GM12878 (cell line): Measurements from ENCODE around the gene IL36A. TPM values are rescaled to one million over a fixed set of nuclear protein-coding genes. Genes with fewer than 3 reads are reported as not detected.

Experiments used
- polyA plus RNA-seq, 11 experiments: library from polyadenylated mRNA; depleted of rRNA in 4 of 11; unstranded in 6 of 11; stranded (reverse) in 5 of 11; fragments of >200 nt; fragmentation: Nextera tagmentation in 4 of 11; fragmentation: Illumina TruSeq in 1 of 11; extraction: Ambion mirVana in 4 of 11; extraction: Trizol in 1 of 11; gene quantifications; 1 replicate in 1 of 11; 2 replicates in 10 of 11; pipeline versions ENCODE4 v1.2.1 to v1.2.3, GENCODE V29; 2011 to 2016; ENCODE audit warnings: inconsistent platforms in 2 of 11, missing spikeins in 2 of 11, low read depth in 1 of 11
- small RNA-seq: library from RNA; depleted of rRNA; stranded (forward); fragments of <200 nt; gene quantifications from one replicate; pipeline ENCODE3, GENCODE V24; 2014
- total RNA-seq, 4 experiments: library from RNA; depleted of rRNA in 3 of 4; stranded (reverse); fragments of >200 nt in 3 of 4; fragmentation: Illumina TruSeq in 1 of 4; extraction: Trizol in 1 of 4; gene quantifications; 2 replicates each; pipeline versions ENCODE4 v1.2.1 to v1.2.3, GENCODE V29; 2013 to 2021

Gene IL36A
- total and polyA plus RNA-seq, 10 of the 15 experiments (the other 5 are each of a cell fraction or from before 2014, with no cell fraction given), result not detected

Small RNAs within 50 kb of the gene (small RNA-seq; reads per million reads assigned to genes)
- gene HMGN2P23, result not detected

Other genes starting within 250 kb of the IL36A start
Only the 7 nearest of the 10 such genes appear.
- not detected in 2 replicates for gene IL37, start 94.3 kb upstream of the IL36A start, total RNA-seq (2014; rRNA removed)
- gene IL37, start 94.3 kb upstream of the IL36A start, total RNA-seq (2014; rRNA removed; fragmentation: Illumina TruSeq; extraction: Trizol), result not detected in 2 replicates
- gene IL37, start 94.3 kb upstream of the IL36A start, total RNA-seq (2021), result not detected in 2 replicates
- not detected in 2 replicates for gene IL37, start 94.3 kb upstream of the IL36A start, polyA plus RNA-seq (2011; rRNA removed)
- 0.41 TPM in 1 of 2 replicates, not detected in the other for gene IL37, start 94.3 kb upstream of the IL36A start, polyA plus RNA-seq (2014; fragmentation: Illumina TruSeq; extraction: Trizol)
- gene IL37, start 94.3 kb upstream of the IL36A start, polyA plus RNA-seq (2014; fragmentation: Nextera tagmentation; extraction: Ambion mirVana), result not detected
- 0.54 TPM in 1 of 2 replicates, not detected in the other for gene IL37, start 94.3 kb upstream of the IL36A start, polyA plus RNA-seq (2014; rRNA removed)
- not detected for gene IL37, start 94.3 kb upstream of the IL36A start, polyA plus RNA-seq (2016; fragmentation: Nextera tagmentation; extraction: Ambion mirVana)
- not detected in 2 replicates for gene IL36G, start 27.5 kb upstream of the IL36A start, total RNA-seq (2014; rRNA removed)
- gene IL36G, start 27.5 kb upstream of the IL36A start, total RNA-seq (2014; rRNA removed; fragmentation: Illumina TruSeq; extraction: Trizol), result not detected in 2 replicates
- not detected in 2 replicates for gene IL36G, start 27.5 kb upstream of the IL36A start, total RNA-seq (2021)
- 0.17 TPM in 1 of 2 replicates, not detected in the other for gene IL36G, start 27.5 kb upstream of the IL36A start, polyA plus RNA-seq (2011; rRNA removed)
- gene IL36G, start 27.5 kb upstream of the IL36A start, polyA plus RNA-seq (2014; fragmentation: Illumina TruSeq; extraction: Trizol), result not detected in 2 replicates
- gene IL36G, start 27.5 kb upstream of the IL36A start, polyA plus RNA-seq (2014; fragmentation: Nextera tagmentation; extraction: Ambion mirVana), result under 1 TPM in 1 of 2 experiments, not detected in 1; 0.10 TPM
- 0.37 TPM in 1 of 2 replicates, not detected in the other for gene IL36G, start 27.5 kb upstream of the IL36A start, polyA plus RNA-seq (2014; rRNA removed)
- not detected for gene IL36G, start 27.5 kb upstream of the IL36A start, polyA plus RNA-seq (2016; fragmentation: Nextera tagmentation; extraction: Ambion mirVana)
- not detected in 2 replicates for gene IL36B, start 47.4 kb downstream of the IL36A start, total RNA-seq (2014; rRNA removed)
- not detected in 2 replicates for gene IL36B, start 47.4 kb downstream of the IL36A start, total RNA-seq (2014; rRNA removed; fragmentation: Illumina TruSeq; extraction: Trizol)
- not detected in 2 replicates for gene IL36B, start 47.4 kb downstream of the IL36A start, total RNA-seq (2021)
- gene IL36B, start 47.4 kb downstream of the IL36A start, polyA plus RNA-seq (2011; rRNA removed), result not detected in 2 replicates
- gene IL36B, start 47.4 kb downstream of the IL36A start, polyA plus RNA-seq (2014; fragmentation: Illumina TruSeq; extraction: Trizol), result not detected in 2 replicates
- not detected for gene IL36B, start 47.4 kb downstream of the IL36A start, polyA plus RNA-seq (2014; fragmentation: Nextera tagmentation; extraction: Ambion mirVana)
- not detected in 2 replicates for gene IL36B, start 47.4 kb downstream of the IL36A start, polyA plus RNA-seq (2014; rRNA removed)
- gene IL36B, start 47.4 kb downstream of the IL36A start, polyA plus RNA-seq (2016; fragmentation: Nextera tagmentation; extraction: Ambion mirVana), result not detected
- gene IL36RN, start 53.7 kb downstream of the IL36A start, total RNA-seq (2014; rRNA removed), result not detected in 2 replicates
- gene IL36RN, start 53.7 kb downstream of the IL36A start, total RNA-seq (2014; rRNA removed; fragmentation: Illumina TruSeq; extraction: Trizol), result not detected in 2 replicates
- not detected in 2 replicates for gene IL36RN, start 53.7 kb downstream of the IL36A start, total RNA-seq (2021)
- not detected in 2 replicates for gene IL36RN, start 53.7 kb downstream of the IL36A start, polyA plus RNA-seq (2011; rRNA removed)
- gene IL36RN, start 53.7 kb downstream of the IL36A start, polyA plus RNA-seq (2014; fragmentation: Illumina TruSeq; extraction: Trizol), result not detected in 2 replicates
- not detected for gene IL36RN, start 53.7 kb downstream of the IL36A start, polyA plus RNA-seq (2014; fragmentation: Nextera tagmentation; extraction: Ambion mirVana)
- gene IL36RN, start 53.7 kb downstream of the IL36A start, polyA plus RNA-seq (2014; rRNA removed), result not detected in 2 replicates
- not detected for gene IL36RN, start 53.7 kb downstream of the IL36A start, polyA plus RNA-seq (2016; fragmentation: Nextera tagmentation; extraction: Ambion mirVana)
- gene IL1F10, start 62.5 kb downstream of the IL36A start, total RNA-seq (2014; rRNA removed), result not detected in 2 replicates
- gene IL1F10, start 62.5 kb downstream of the IL36A start, total RNA-seq (2014; rRNA removed; fragmentation: Illumina TruSeq; extraction: Trizol), result not detected in 2 replicates
- gene IL1F10, start 62.5 kb downstream of the IL36A start, total RNA-seq (2021), result not detected in 2 replicates
- gene IL1F10, start 62.5 kb downstream of the IL36A start, polyA plus RNA-seq (2011; rRNA removed), result not detected in 2 replicates
- not detected in 2 replicates for gene IL1F10, start 62.5 kb downstream of the IL36A start, polyA plus RNA-seq (2014; fragmentation: Illumina TruSeq; extraction: Trizol)
- not detected for gene IL1F10, start 62.5 kb downstream of the IL36A start, polyA plus RNA-seq (2014; fragmentation: Nextera tagmentation; extraction: Ambion mirVana)
- gene IL1F10, start 62.5 kb downstream of the IL36A start, polyA plus RNA-seq (2014; rRNA removed), result not detected in 2 replicates
- not detected for gene IL1F10, start 62.5 kb downstream of the IL36A start, polyA plus RNA-seq (2016; fragmentation: Nextera tagmentation; extraction: Ambion mirVana)
- not detected in 2 replicates for gene IL1RN, start 122.1 kb downstream of the IL36A start, total RNA-seq (2014; rRNA removed)
- not detected in 2 replicates for gene IL1RN, start 122.1 kb downstream of the IL36A start, total RNA-seq (2014; rRNA removed; fragmentation: Illumina TruSeq; extraction: Trizol)
- not detected in 2 replicates for gene IL1RN, start 122.1 kb downstream of the IL36A start, total RNA-seq (2021)
- 0.04 TPM in 1 of 2 replicates, not detected in the other for gene IL1RN, start 122.1 kb downstream of the IL36A start, polyA plus RNA-seq (2011; rRNA removed)
- 0.04 and 0.43 TPM in 2 replicates for gene IL1RN, start 122.1 kb downstream of the IL36A start, polyA plus RNA-seq (2014; fragmentation: Illumina TruSeq; extraction: Trizol)
- gene IL1RN, start 122.1 kb downstream of the IL36A start, polyA plus RNA-seq (2014; fragmentation: Nextera tagmentation; extraction: Ambion mirVana), result under 1 TPM in 1 of 2 experiments, not detected in 1; 0.04 TPM
- gene IL1RN, start 122.1 kb downstream of the IL36A start, polyA plus RNA-seq (2014; rRNA removed), result not detected in 2 replicates
- not detected for gene IL1RN, start 122.1 kb downstream of the IL36A start, polyA plus RNA-seq (2016; fragmentation: Nextera tagmentation; extraction: Ambion mirVana)
- gene PSD4, start 168.5 kb downstream of the IL36A start, total RNA-seq (2014; rRNA removed), result 96.0 and 98.5 TPM in 2 replicates
- gene PSD4, start 168.5 kb downstream of the IL36A start, total RNA-seq (2014; rRNA removed; fragmentation: Illumina TruSeq; extraction: Trizol), result 42.6 and 42.8 TPM in 2 replicates
- 114 and 117 TPM in 2 replicates for gene PSD4, start 168.5 kb downstream of the IL36A start, total RNA-seq (2021)
- gene PSD4, start 168.5 kb downstream of the IL36A start, polyA plus RNA-seq (2011; rRNA removed), result 13.6 and 27.4 TPM in 2 replicates
- gene PSD4, start 168.5 kb downstream of the IL36A start, polyA plus RNA-seq (2014; fragmentation: Illumina TruSeq; extraction: Trizol), result 20.8 and 48.3 TPM in 2 replicates
- gene PSD4, start 168.5 kb downstream of the IL36A start, polyA plus RNA-seq (2014; fragmentation: Nextera tagmentation; extraction: Ambion mirVana), result 1 to 10 TPM in 1 of 2 experiments, under 1 TPM in 1; 0.68 to 1.7 TPM
- gene PSD4, start 168.5 kb downstream of the IL36A start, polyA plus RNA-seq (2014; rRNA removed), result 47.9 and 59.7 TPM in 2 replicates
- gene PSD4, start 168.5 kb downstream of the IL36A start, polyA plus RNA-seq (2016; fragmentation: Nextera tagmentation; extraction: Ambion mirVana), result 10 to 100 TPM; 23.7 to 25.9 TPM